Muscle layer of colon (tissue), 2 donors: Measurements from ENCODE around the gene ARHGAP24.

Experiments
- H3K27ac ChIP-seq: one replicate; pipeline ENCODE4 v1.7.0; 2013; ENCODE audit warnings: low read depth, mild to moderate bottlenecking, low read length, moderate library complexity
- H3K27me3 ChIP-seq, 2 donors: one replicate each; pipeline ENCODE4 v1.7.0; 2013; ENCODE audit warnings: low read length in 2 of 2, mild to moderate bottlenecking in 2 of 2; ENCODE audit not compliant: insufficient read depth in 2 of 2, control insufficient read depth in 1 of 2
- H3K36me3 ChIP-seq: one replicate; pipeline ENCODE4 v1.7.0; 2013; ENCODE audit warnings: mild to moderate bottlenecking, low read length; ENCODE audit not compliant: insufficient read depth
- H3K4me1 ChIP-seq: one replicate; pipeline ENCODE4 v1.7.0; 2013; ENCODE audit warnings: mild to moderate bottlenecking, low read length; ENCODE audit not compliant: insufficient read depth
- H3K4me3 ChIP-seq, 2 donors: one replicate each; pipeline ENCODE4 v1.7.0; 2013; ENCODE audit warnings: low read length in 2 of 2, low read depth in 1 of 2, mild to moderate bottlenecking in 1 of 2, moderate library complexity in 1 of 2
- H3K9ac ChIP-seq: one replicate; pipeline ENCODE4 v1.7.0; 2013; ENCODE audit warnings: low read length
- H3K9me3 ChIP-seq: one replicate; pipeline ENCODE4 v1.7.0; 2013; ENCODE audit warnings: mild to moderate bottlenecking, low read length
- donor health status: abdominal sarcoma.
- donor health status: Adenocarcinoma of cecum.

The ARHGAP24 gene

GRCh38 chr4:85672116-85672515 is 197.2 kb downstream of the ARHGAP24 start:
- Histone ChIP-seq H3K27me3 (no peaks in the 10 kb centered on the region), H3K9ac (no peak overlapping the region), H3K4me3 (no peak overlapping the region), H3K4me1 (peaks cover 7% of the 10 kb centered on the region), H3K27ac (no peak overlapping the region), H3K36me3 (no peaks in the 10 kb centered on the region), H3K9me3 (no peaks in the 10 kb centered on the region)

DNA sequence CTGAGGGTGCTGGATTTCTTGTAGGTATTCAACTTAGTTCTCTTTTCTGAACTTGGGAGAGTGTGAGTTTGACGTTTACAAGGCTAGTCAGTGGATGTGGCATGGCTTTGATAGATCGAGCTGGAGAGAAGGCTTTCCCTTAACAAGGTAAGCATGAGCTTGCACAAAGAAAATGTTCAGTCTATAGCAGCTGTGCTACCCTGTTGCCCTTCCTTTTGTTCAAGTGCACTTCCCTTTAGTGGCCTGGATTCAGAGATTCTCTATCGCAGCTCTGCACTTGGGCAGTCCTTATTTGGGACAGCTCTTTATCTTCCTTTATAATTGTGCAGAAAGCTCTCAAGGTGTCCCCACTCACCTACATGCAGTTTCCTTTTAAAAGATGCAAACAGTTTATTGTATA is 198.0 kb downstream of the ARHGAP24 start:
- Histone ChIP-seq H3K27me3 (no peaks in the 10 kb centered on the region), H3K36me3 (no peaks in the 10 kb centered on the region), H3K4me3 (no peak overlapping the region), H3K4me1 (peaks cover 7% of the 10 kb centered on the region), H3K9ac (no peak overlapping the region), H3K9me3 (no peaks in the 10 kb centered on the region), H3K27ac (no peak overlapping the region)

DNA sequence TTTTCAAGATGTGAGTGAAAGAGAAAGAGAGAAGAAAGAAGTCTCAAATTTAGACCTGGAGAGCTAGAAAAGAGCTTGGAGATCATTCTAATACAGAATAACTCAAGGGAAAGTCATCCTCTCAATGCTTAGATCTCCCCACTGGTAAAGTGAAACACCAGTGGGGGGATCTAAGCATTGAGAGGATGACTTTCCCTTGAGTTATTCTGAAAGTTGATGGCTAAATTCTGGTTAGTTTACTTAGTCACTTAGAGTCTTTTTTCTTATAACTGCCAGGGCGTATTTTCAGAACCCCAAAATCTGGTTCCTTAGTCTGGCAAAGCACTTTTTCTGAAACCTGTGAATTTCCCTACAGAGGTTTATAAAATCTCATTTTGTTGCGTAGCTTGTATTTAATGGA is 198.6 kb downstream of the ARHGAP24 start:
- no peak overlapping the region for H3K27ac ChIP-seq
- no peaks in the 10 kb centered on the region for H3K36me3 ChIP-seq
- no peak overlapping the region for H3K9ac ChIP-seq
- H3K9me3 ChIP-seq, result no peaks in the 10 kb centered on the region
- no peak overlapping the region for H3K4me3 ChIP-seq
- peaks cover 7% of the 10 kb centered on the region for H3K4me1 ChIP-seq
- H3K27me3 ChIP-seq, result no peaks in the 10 kb centered on the region

GRCh38 chr4:85675076-85676049 is 200.4 kb downstream of the ARHGAP24 start:
- Histone ChIP-seq H3K9me3 (no peaks in the 10 kb centered on the region), H3K9ac (no peak overlapping the region), H3K4me3 (no peak overlapping the region), H3K27me3 (no peaks in the 10 kb centered on the region), H3K4me1 (peaks cover 7% of the 10 kb centered on the region), H3K36me3 (no peaks in the 10 kb centered on the region), H3K27ac (no peak overlapping the region)

DNA sequence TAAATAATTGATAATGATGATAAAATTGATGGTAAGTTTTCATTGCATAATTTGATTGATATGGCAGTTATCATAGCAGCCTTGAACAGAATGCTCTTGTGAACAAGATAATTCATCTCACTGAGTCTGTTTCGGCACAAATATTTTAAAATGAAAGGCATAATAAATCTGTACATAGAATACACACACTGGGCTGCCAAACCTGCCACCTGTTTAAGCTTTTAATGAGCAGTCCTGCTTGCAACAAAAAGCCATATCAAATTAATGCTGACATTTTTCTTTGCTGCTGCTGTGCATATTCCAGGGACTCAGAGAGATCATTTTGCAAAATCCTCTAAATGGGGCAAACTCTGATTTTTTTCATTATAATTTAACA is 201.1 kb downstream of the ARHGAP24 start:
- Histone ChIP-seq H3K27me3 (no peaks in the 10 kb centered on the region), H3K36me3 (no peaks in the 10 kb centered on the region), H3K27ac (no peak overlapping the region), H3K9ac (no peak overlapping the region), H3K9me3 (no peaks in the 10 kb centered on the region), H3K4me1 (peaks cover 7% of the 10 kb centered on the region), H3K4me3 (no peak overlapping the region)

GRCh38 chr4:85676850-85677590 is 202.1 kb downstream of the ARHGAP24 start:
- Histone ChIP-seq H3K36me3 (no peaks in the 10 kb centered on the region), H3K9ac (no peak overlapping the region), H3K4me3 (no peak overlapping the region), H3K9me3 (no peaks in the 10 kb centered on the region), H3K27me3 (no peaks in the 10 kb centered on the region), H3K27ac (no peak overlapping the region), H3K4me1 (peaks cover 7% of the 10 kb centered on the region)

DNA sequence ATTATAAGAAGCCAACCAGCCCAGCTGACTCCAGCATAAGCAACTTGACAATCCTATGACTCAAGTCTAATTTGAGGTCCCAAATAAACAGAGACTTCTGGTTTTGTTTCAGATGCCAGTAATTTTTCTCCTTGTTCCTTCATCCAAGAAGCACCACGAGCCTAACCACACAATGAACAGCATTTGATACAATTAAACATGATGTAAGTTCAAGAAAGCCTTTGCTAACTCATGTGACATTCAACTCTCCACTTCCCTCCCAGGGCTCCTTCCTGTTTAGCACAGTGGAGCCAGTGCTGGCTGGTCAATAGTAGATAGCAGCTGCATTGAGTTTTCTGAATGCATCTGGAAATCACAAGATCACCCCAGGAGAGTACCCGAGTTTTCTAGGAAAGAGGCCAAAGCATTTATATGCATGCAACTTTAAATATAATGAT is 206.3 kb downstream of the ARHGAP24 start:
- no peaks in the 10 kb centered on the region for H3K36me3 ChIP-seq
- H3K9ac ChIP-seq, result no peak overlapping the region
- no peak overlapping the region for H3K4me3 ChIP-seq
- H3K27me3 ChIP-seq, result no peaks in the 10 kb centered on the region
- H3K27ac ChIP-seq, result no peak overlapping the region
- no peaks in the 10 kb centered on the region for H3K9me3 ChIP-seq
- no peaks in the 10 kb centered on the region for H3K4me1 ChIP-seq

GRCh38 chr4:85681921-85682320 is 207.0 kb downstream of the ARHGAP24 start:
- H3K27me3 ChIP-seq, result no peaks in the 10 kb centered on the region
- H3K27ac ChIP-seq, result no peak overlapping the region
- H3K36me3 ChIP-seq, result no peaks in the 10 kb centered on the region
- no peak overlapping the region for H3K4me3 ChIP-seq
- H3K9ac ChIP-seq, result no peak overlapping the region
- H3K9me3 ChIP-seq, result no peaks in the 10 kb centered on the region
- H3K4me1 ChIP-seq, result no peaks in the 10 kb centered on the region

- H3K27me3 ChIP-seq, result no peaks in the 10 kb centered on the region
- no peaks in the 10 kb centered on the region for H3K9me3 ChIP-seq
- no peak overlapping the region for H3K9ac ChIP-seq
- no peak overlapping the region for H3K4me3 ChIP-seq
- no peak overlapping the region for H3K27ac ChIP-seq
- no peaks in the 10 kb centered on the region for H3K36me3 ChIP-seq
- H3K4me1 ChIP-seq, result no peaks in the 10 kb centered on the region
Observed at GRCh38 chr4:85682391-85682790, 207.4 kb downstream of the ARHGAP24 start.

- Histone ChIP-seq H3K9ac (no peak overlapping the region), H3K27me3 (no peaks in the 10 kb centered on the region), H3K9me3 (no peaks in the 10 kb centered on the region), H3K4me3 (no peak overlapping the region), H3K4me1 (no peaks in the 10 kb centered on the region), H3K27ac (no peak overlapping the region), H3K36me3 (no peaks in the 10 kb centered on the region)
Observed at GRCh38 chr4:85684676-85685075, 209.7 kb downstream of the ARHGAP24 start.

- no peaks in the 10 kb centered on the region for H3K9me3 ChIP-seq
- no peaks in the 10 kb centered on the region for H3K36me3 ChIP-seq
- H3K9ac ChIP-seq, result no peak overlapping the region
- no peaks in the 10 kb centered on the region for H3K4me1 ChIP-seq
- no peak overlapping the region for H3K27ac ChIP-seq
- no peaks in the 10 kb centered on the region for H3K27me3 ChIP-seq
- H3K4me3 ChIP-seq, result no peak overlapping the region
Observed at GRCh38 chr4:85686398-85686797, 211.4 kb downstream of the ARHGAP24 start.
